K562 (cell line): ENCODE results near the gene AHSG.

ENCODE experiments used
- ADNP ChIP-seq: fragments of 200-800 bp; sonication (Bioruptor generic); IDR thresholded peaks from 2 replicates; pipeline ENCODE4 v1.6.1; 2016; ENCODE audit warnings: missing genetic modification characterization, missing compliant biosample characterization
- ATF6 ChIP-seq: sonication (generic); formaldehyde crosslinking; IDR thresholded peaks from 2 replicates; pipeline ENCODE4 v1.4.0; 2020; ENCODE audit warnings: mild to moderate bottlenecking, missing genetic modification reagents
- BMI1 ChIP-seq: fragments of 150-350 bp; IDR thresholded peaks from 2 replicates; pipeline ENCODE4 v1.6.1; 2014; ENCODE audit warnings: low read length
- CHD1 ChIP-seq: fragments of 200-600 bp; sonication (generic); IDR thresholded peaks from one replicate; pipeline ENCODE4 v1.6.1; 2012; ENCODE audit warnings: mild to moderate bottlenecking, moderate library complexity, low read length, inconsistent platforms
- COPS2 ChIP-seq: fragments of 450-650 bp; conservative IDR thresholded peaks from 2 replicates; pipeline ENCODE4 v1.6.1; 2016; ENCODE audit warnings: mild to moderate bottlenecking, moderate library complexity
- HDAC6 ChIP-seq: IDR thresholded peaks from 2 replicates; pipeline ENCODE4 v1.6.1; 2012; ENCODE audit warnings: low read depth, mild to moderate bottlenecking, control low read depth, inconsistent platforms, low read length, moderate library complexity
- RBBP5 ChIP-seq: fragments of 200-600 bp; sonication (generic); IDR thresholded peaks from 2 replicates; pipeline ENCODE4 v1.6.1; 2012; ENCODE audit warnings: borderline replicate concordance, mild to moderate bottlenecking, low read length, control low read depth, inconsistent platforms; ENCODE audit not compliant: insufficient read depth, poor library complexity, severe bottlenecking
- SP2 ChIP-seq: IDR thresholded peaks from 2 replicates; pipeline ENCODE4 v1.6.1; 2011; ENCODE audit warnings: mild to moderate bottlenecking, low read depth, low read length, moderate library complexity; ENCODE audit not compliant: poor library complexity, severe bottlenecking; ENCODE audit errors: extremely low read depth
- ZNF589 ChIP-seq: fragments of 200-800 bp; sonication (Bioruptor generic); IDR thresholded peaks from 2 replicates; pipeline ENCODE4 v1.6.1; 2016; ENCODE audit warnings: low read depth, missing genetic modification characterization, missing compliant biosample characterization
- TF ChIP-seq, protein P1 (sequence below): fragments of 250-450 bp; sonication (Bioruptor Pico); IDR thresholded peaks from 2 replicates; pipeline ENCODE4 v1.5.0; 2020; ENCODE audit warnings: mild to moderate bottlenecking

DNA sequence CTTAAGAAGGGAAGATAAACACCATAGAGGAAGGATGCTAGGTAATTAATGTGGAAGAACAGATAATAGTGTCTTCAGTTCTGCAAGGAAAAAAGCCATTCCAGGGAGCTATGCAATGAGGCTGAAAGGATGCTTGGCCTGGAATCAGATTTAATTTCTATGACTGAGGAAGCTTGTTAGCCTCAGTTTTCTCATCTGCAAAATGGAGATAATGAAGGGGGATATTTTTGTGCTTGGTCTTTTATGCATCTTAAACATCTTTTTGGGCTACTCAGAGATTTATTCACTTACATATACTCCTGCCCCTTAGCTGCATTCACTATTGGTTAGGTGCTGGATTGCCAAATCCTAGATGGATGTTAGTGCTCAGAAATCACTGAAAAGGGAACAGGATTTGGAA lies 25.7 kb upstream of the AHSG start:
- TF ChIP-seq SP2: no peak
- no peak for TF ChIP-seq ATF6 (CRISPR knock-in tag)
- no peak for TF ChIP-seq ADNP (tag)
- TF ChIP-seq RBBP5: no peak
- no peak for TF ChIP-seq COPS2
- TF ChIP-seq BMI1: no peak
- no peak for TF ChIP-seq CHD1
- TF ChIP-seq, protein P1, sequence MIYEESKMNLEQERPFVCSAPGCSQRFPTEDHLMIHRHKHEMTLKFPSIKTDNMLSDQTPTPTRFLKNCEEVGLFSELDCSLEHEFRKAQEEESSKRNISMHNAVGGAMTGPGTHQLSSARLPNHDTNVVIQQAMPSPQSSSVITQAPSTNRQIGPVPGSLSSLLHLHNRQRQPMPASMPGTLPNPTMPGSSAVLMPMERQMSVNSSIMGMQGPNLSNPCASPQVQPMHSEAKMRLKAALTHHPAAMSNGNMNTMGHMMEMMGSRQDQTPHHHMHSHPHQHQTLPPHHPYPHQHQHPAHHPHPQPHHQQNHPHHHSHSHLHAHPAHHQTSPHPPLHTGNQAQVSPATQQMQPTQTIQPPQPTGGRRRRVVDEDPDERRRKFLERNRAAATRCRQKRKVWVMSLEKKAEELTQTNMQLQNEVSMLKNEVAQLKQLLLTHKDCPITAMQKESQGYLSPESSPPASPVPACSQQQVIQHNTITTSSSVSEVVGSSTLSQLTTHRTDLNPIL (CRISPR knock-in tag): no peak
- no peak for TF ChIP-seq ZNF589
- TF ChIP-seq HDAC6: no peak
